Testis (tissue), 2 donors: ENCODE data around the gene TMEM11.

ENCODE experiments used
- CTCF ChIP-seq, 3 experiments: fragments of 450-650 bp in 2 of 3; fragments of 200-600 bp in 1 of 3; sonication (generic) in 1 of 3; IDR thresholded peaks; one replicate each; pipeline ENCODE4 v1.5.1; 2016 to 2019; ENCODE audit warnings: antibody characterized with exemption in 3 of 3, mild to moderate bottlenecking in 2 of 3, moderate library complexity in 1 of 3
- POLR2A ChIP-seq: fragments of 450-650 bp; IDR thresholded peaks from one replicate; pipeline ENCODE4 v1.6.1; 2017; ENCODE audit warnings: antibody characterized with exemption, mild to moderate bottlenecking, moderate library complexity

- TF ChIP-seq CTCF (IDR thresholded peaks at IDR 0.05) (no peak), POLR2A (no peak)
These were observed 35.3 kb upstream of the TMEM11 start for GRCh38 chr17:21249086-21249795.
